ENCODE results near the gene RGS11.

RGS11 gene

GRCh38 chr16:228151-228851 is 47.4 kb downstream of the RGS11 start:
- Histone ChIP-seq H3K9me3 (ENCODE audit: control insufficient read depth, low read length) (no peaks in the 10 kb centered on the region), H3K36me3 (ENCODE audit: control insufficient read depth, insufficient read depth, low read length) (no peaks in the 10 kb centered on the region), H3K4me1 (ENCODE audit: control insufficient read depth, insufficient read depth, low read length) (peaks cover 8% of the 10 kb centered on the region), H3K27me3 (ENCODE audit: control insufficient read depth, insufficient read depth, low read length) (no peaks in the 10 kb centered on the region), H3K4me3 (ENCODE audit: low read length) (peak overlapping the region; percentile 60), H3K9ac (ENCODE audit: low read length) (peak overlapping the region; percentile 88)

- no peaks in the 10 kb centered on the region for H3K4me1 ChIP-seq (ENCODE audit: control insufficient read depth, insufficient read depth, low read length)
- H3K9ac ChIP-seq (ENCODE audit: low read length), result no peak overlapping the region
- H3K4me3 ChIP-seq (ENCODE audit: low read length), result no peak overlapping the region
- no peaks in the 10 kb centered on the region for H3K36me3 ChIP-seq (ENCODE audit: control insufficient read depth, insufficient read depth, low read length)
- no peaks in the 10 kb centered on the region for H3K27me3 ChIP-seq (ENCODE audit: control insufficient read depth, insufficient read depth, low read length)
- H3K9me3 ChIP-seq (ENCODE audit: control insufficient read depth, low read length), result no peaks in the 10 kb centered on the region
Measured at GRCh38 chr16:220021-220420, 55.7 kb downstream of the RGS11 start.

Data from mucosa of stomach (tissue), 1 donor.